ENCODE results near the gene PLPPR1.

Gene PLPPR1

DNA sequence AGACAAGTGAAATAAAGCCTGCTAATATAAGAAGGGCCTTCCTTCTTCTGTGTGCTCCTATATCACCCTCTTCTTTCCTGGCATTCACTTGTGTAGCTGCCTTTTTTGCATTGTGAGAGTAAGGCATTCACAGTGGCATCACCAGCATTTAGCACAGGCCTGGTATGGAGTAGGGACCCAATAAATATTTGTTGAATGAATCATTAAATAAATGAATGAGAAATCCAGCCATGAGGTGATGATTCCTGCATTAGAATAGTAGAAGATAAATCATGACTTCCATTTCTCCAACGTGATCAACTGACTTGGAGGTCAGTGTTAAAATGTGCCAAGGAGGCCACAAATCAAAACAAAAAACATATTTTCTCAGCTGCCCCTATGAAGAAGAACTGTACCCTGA is 3.9 kb downstream of the PLPPR1 start:
- Histone ChIP-seq H3K9me3 (ENCODE audit: insufficient read depth, low read depth, low read length) (no peaks in the 10 kb centered on the region), H3K27me3 (ENCODE audit: insufficient read depth, low read length, poor library complexity, severe bottlenecking) (no peaks in the 10 kb centered on the region), H4K20me1 (ENCODE audit: insufficient read depth, low read length, poor library complexity, severe bottlenecking) (no peaks in the 10 kb centered on the region), H3K4me3 (ENCODE audit: low read length, poor library complexity, severe bottlenecking) (no peak overlapping the region), H2AFZ (ENCODE audit: low read length) (no peak overlapping the region), H3K36me3 (ENCODE audit: insufficient read depth, low read length) (no peaks in the 10 kb centered on the region), H3F3A (ENCODE audit: low read depth) (no peaks in the 10 kb centered on the region), H3K4me2 (ENCODE audit: low read depth, low read length, poor library complexity, severe bottlenecking) (no peak overlapping the region), H3K4me1 (ENCODE audit: insufficient read depth, low read length, poor library complexity, severe bottlenecking) (no peaks in the 10 kb centered on the region), H3K79me2 (ENCODE audit: insufficient read depth, low read length) (no peaks in the 10 kb centered on the region), H3K9ac (ENCODE audit: low read depth, low read length, poor library complexity, severe bottlenecking) (no peak overlapping the region), H3K9me2 (replicated peaks; ENCODE audit: low read depth, low read length) (no peaks in the 10 kb centered on the region)
- TF ChIP-seq EZH2phosphoT487 (IDR thresholded peaks at IDR 0.05; ENCODE audit: borderline replicate concordance), result no peak
- TF ChIP-seq, protein P1, sequence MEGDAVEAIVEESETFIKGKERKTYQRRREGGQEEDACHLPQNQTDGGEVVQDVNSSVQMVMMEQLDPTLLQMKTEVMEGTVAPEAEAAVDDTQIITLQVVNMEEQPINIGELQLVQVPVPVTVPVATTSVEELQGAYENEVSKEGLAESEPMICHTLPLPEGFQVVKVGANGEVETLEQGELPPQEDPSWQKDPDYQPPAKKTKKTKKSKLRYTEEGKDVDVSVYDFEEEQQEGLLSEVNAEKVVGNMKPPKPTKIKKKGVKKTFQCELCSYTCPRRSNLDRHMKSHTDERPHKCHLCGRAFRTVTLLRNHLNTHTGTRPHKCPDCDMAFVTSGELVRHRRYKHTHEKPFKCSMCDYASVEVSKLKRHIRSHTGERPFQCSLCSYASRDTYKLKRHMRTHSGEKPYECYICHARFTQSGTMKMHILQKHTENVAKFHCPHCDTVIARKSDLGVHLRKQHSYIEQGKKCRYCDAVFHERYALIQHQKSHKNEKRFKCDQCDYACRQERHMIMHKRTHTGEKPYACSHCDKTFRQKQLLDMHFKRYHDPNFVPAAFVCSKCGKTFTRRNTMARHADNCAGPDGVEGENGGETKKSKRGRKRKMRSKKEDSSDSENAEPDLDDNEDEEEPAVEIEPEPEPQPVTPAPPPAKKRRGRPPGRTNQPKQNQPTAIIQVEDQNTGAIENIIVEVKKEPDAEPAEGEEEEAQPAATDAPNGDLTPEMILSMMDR (conservative IDR thresholded peaks at IDR 0.05; ENCODE audit: low read length), result no peak

GRCh38 chr9:101034222-101034621 is 5.7 kb downstream of the PLPPR1 start:
- H4K20me1 ChIP-seq (ENCODE audit: insufficient read depth, low read length, poor library complexity, severe bottlenecking), result no peaks in the 10 kb centered on the region

DNA sequence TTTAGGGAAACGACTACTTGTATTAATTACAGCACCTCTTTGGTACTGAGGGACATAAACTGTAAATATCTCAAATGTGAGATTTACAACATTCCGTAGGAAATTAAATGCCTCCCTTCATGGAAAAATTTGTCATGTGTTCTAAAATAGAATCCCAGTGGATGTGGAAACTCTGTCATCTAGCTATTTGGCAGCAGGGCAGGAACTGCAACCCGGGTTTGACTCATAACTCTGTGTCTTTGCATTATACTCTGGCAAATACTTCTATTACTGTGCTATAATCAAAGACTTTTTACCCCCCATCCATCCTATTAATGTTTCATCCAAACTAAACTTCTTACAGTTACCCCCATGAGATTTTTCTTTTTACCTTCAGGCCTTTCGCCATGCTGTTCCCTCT is 6.6 kb downstream of the PLPPR1 start:
- Histone ChIP-seq H3K9me3 (ENCODE audit: insufficient read depth, low read depth, low read length) (no peaks in the 10 kb centered on the region), H3K4me2 (ENCODE audit: low read depth, low read length, poor library complexity, severe bottlenecking) (no peak overlapping the region), H3K4me3 (ENCODE audit: low read length, poor library complexity, severe bottlenecking) (no peak overlapping the region), H4K20me1 (ENCODE audit: insufficient read depth, low read length, poor library complexity, severe bottlenecking) (no peaks in the 10 kb centered on the region), H3K36me3 (ENCODE audit: insufficient read depth, low read length) (no peaks in the 10 kb centered on the region), H3K4me1 (ENCODE audit: insufficient read depth, low read length, poor library complexity, severe bottlenecking) (no peaks in the 10 kb centered on the region), H3F3A (ENCODE audit: low read depth) (no peaks in the 10 kb centered on the region), H3K27me3 (ENCODE audit: insufficient read depth, low read length, poor library complexity, severe bottlenecking) (no peaks in the 10 kb centered on the region), H2AFZ (ENCODE audit: low read length) (no peak overlapping the region), H3K9ac (ENCODE audit: low read depth, low read length, poor library complexity, severe bottlenecking) (no peak overlapping the region), H3K9me2 (replicated peaks; ENCODE audit: low read depth, low read length) (no peaks in the 10 kb centered on the region), H3K79me2 (ENCODE audit: insufficient read depth, low read length) (no peaks in the 10 kb centered on the region)
- TF ChIP-seq, protein P1 (conservative IDR thresholded peaks at IDR 0.05; ENCODE audit: low read length), result no peak
- TF ChIP-seq EZH2phosphoT487 (IDR thresholded peaks at IDR 0.05; ENCODE audit: borderline replicate concordance), result no peak

More at GRCh38 chr9:101034222-101034621, 5.7 kb downstream of the PLPPR1 start:
- no peak overlapping the region for H3K4me2 ChIP-seq (ENCODE audit: low read depth, low read length, poor library complexity, severe bottlenecking)
- H3K36me3 ChIP-seq (ENCODE audit: insufficient read depth, low read length), result no peaks in the 10 kb centered on the region
- H3K27me3 ChIP-seq (ENCODE audit: insufficient read depth, low read length, poor library complexity, severe bottlenecking), result no peaks in the 10 kb centered on the region
- H3K4me1 ChIP-seq (ENCODE audit: insufficient read depth, low read length, poor library complexity, severe bottlenecking), result no peaks in the 10 kb centered on the region
- TF ChIP-seq, protein P1 (conservative IDR thresholded peaks at IDR 0.05; ENCODE audit: low read length), result no peak
- no peak for TF ChIP-seq EZH2phosphoT487 (IDR thresholded peaks at IDR 0.05; ENCODE audit: borderline replicate concordance)
- no peak overlapping the region for H3K9ac ChIP-seq (ENCODE audit: low read depth, low read length, poor library complexity, severe bottlenecking)
- no peaks in the 10 kb centered on the region for H3K9me3 ChIP-seq (ENCODE audit: insufficient read depth, low read depth, low read length)
- no peaks in the 10 kb centered on the region for H3K9me2 ChIP-seq (replicated peaks; ENCODE audit: low read depth, low read length)
- H3K4me3 ChIP-seq (ENCODE audit: low read length, poor library complexity, severe bottlenecking), result no peak overlapping the region
- H2AFZ ChIP-seq (ENCODE audit: low read length), result no peak overlapping the region
- H3F3A ChIP-seq (ENCODE audit: low read depth), result no peaks in the 10 kb centered on the region
- no peaks in the 10 kb centered on the region for H3K79me2 ChIP-seq (ENCODE audit: insufficient read depth, low read length)

Data from Loucy (cell line).